Nephron progenitor cell (in vitro differentiated cells): ENCODE measurements around the gene AUP1.
A peak's percentile ranks its signal among the peaks of the same experiment; 100 is the strongest.

ENCODE experiments used
- DNase-seq: peaks from one replicate; pipeline ENCODE4 v3.0.0; 2021
- H3K27ac Mint-ChIP-seq: 2 replicates; pipeline ENCODE4 v1.8.0; 2021; ENCODE audit warnings: mild to moderate bottlenecking, moderate library complexity, mixed read lengths
- H3K27me3 Mint-ChIP-seq: 2 replicates; pipeline ENCODE4 v1.8.0; 2021; ENCODE audit warnings: mild to moderate bottlenecking, low read depth, mixed read lengths; ENCODE audit not compliant: poor library complexity
- H3K36me3 Mint-ChIP-seq: 2 replicates; pipeline ENCODE4 v1.8.0; 2021; ENCODE audit warnings: low read depth, mixed read lengths
- H3K4me1 Mint-ChIP-seq: 2 replicates; pipeline ENCODE4 v1.8.0; 2021; ENCODE audit warnings: mixed read lengths
- H3K4me3 Mint-ChIP-seq: 2 replicates; pipeline ENCODE4 v1.8.0; 2021; ENCODE audit warnings: mild to moderate bottlenecking, moderate library complexity, mixed read lengths
- H3K9me3 Mint-ChIP-seq: 2 replicates; pipeline ENCODE4 v1.8.0; 2021; ENCODE audit warnings: mild to moderate bottlenecking, moderate library complexity, mixed read lengths
- TF ChIP-seq, protein P1 (sequence below): fragments of 200-600 bp; sonication (generic); IDR thresholded peaks from 2 replicates; pipeline ENCODE4 v1.5.0; 2021; ENCODE audit warnings: antibody characterized with exemption

AUP1 gene

DNA sequence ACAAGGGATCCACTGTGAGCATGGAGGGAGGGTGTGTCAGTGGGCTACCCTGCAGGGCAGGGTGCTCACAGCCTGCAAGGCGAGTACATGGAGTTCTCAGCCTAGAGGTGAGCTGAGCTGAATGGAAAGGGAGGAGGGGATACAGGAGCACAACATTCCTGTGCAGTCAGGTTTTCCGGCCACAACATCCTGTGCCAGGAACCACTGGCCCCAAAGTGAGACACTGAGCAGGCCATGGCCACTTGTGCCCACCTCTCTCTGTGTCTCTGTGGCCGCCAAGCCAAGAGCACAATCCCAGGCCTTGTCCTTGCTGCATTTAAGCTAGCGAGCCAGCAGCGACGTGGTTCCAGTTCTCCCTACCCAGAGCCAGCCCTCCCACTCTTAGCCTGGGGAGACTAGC lies 31.1 kb upstream of the AUP1 start:
- H3K27ac Mint-ChIP-seq, result no peak overlapping the region
- DNase-seq, result no peak
- no peak overlapping the region for H3K4me3 Mint-ChIP-seq
- H3K4me1 Mint-ChIP-seq, result peaks cover 7% of the 10 kb centered on the region
- TF ChIP-seq, protein P1, sequence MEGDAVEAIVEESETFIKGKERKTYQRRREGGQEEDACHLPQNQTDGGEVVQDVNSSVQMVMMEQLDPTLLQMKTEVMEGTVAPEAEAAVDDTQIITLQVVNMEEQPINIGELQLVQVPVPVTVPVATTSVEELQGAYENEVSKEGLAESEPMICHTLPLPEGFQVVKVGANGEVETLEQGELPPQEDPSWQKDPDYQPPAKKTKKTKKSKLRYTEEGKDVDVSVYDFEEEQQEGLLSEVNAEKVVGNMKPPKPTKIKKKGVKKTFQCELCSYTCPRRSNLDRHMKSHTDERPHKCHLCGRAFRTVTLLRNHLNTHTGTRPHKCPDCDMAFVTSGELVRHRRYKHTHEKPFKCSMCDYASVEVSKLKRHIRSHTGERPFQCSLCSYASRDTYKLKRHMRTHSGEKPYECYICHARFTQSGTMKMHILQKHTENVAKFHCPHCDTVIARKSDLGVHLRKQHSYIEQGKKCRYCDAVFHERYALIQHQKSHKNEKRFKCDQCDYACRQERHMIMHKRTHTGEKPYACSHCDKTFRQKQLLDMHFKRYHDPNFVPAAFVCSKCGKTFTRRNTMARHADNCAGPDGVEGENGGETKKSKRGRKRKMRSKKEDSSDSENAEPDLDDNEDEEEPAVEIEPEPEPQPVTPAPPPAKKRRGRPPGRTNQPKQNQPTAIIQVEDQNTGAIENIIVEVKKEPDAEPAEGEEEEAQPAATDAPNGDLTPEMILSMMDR, result no peak
- no peaks in the 10 kb centered on the region for H3K9me3 Mint-ChIP-seq
- no peaks in the 10 kb centered on the region for H3K36me3 Mint-ChIP-seq
- H3K27me3 Mint-ChIP-seq, result peaks cover 97% of the 10 kb centered on the region

DNA sequence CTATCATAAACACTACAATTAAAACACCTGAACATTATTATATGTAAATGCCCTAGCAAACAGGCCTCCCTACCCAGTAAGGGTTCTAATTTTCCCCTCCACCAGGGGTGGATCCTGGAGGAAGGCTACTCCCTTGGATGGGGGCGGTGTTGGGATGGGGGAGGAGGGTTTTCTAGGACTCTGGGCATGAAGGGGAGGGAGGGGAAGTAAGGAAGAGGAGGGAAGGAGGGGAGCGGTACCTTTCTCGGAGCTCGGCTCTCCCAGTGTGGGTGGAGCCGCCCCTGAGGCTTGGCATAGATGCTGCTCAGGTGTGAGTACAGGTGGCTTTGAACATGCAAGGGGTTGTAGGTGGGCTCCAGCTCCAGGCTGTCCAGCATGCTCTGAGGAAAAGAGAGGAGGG lies 30.4 kb upstream of the AUP1 start:
- peaks cover 13% of the 10 kb centered on the region for H3K4me1 Mint-ChIP-seq
- DNase-seq, result no peak
- TF ChIP-seq, protein P1, result no peak
- no peaks in the 10 kb centered on the region for H3K36me3 Mint-ChIP-seq
- H3K4me3 Mint-ChIP-seq, result no peak overlapping the region
- H3K27ac Mint-ChIP-seq, result no peak overlapping the region
- H3K9me3 Mint-ChIP-seq, result no peaks in the 10 kb centered on the region
- H3K27me3 Mint-ChIP-seq, result peaks cover 100% of the 10 kb centered on the region

- H3K9me3 Mint-ChIP-seq, result no peaks in the 10 kb centered on the region
- TF ChIP-seq, protein P1, result no peak
- peaks cover 91% of the 10 kb centered on the region for H3K27me3 Mint-ChIP-seq
- H3K4me1 Mint-ChIP-seq, result peaks cover 16% of the 10 kb centered on the region
- no peaks in the 10 kb centered on the region for H3K36me3 Mint-ChIP-seq
- H3K4me3 Mint-ChIP-seq, result no peak overlapping the region
- DNase-seq, result no peak
- no peak overlapping the region for H3K27ac Mint-ChIP-seq
Measured at GRCh38 chr2:74558284-74559230, 29.1 kb upstream of the AUP1 start.

DNA sequence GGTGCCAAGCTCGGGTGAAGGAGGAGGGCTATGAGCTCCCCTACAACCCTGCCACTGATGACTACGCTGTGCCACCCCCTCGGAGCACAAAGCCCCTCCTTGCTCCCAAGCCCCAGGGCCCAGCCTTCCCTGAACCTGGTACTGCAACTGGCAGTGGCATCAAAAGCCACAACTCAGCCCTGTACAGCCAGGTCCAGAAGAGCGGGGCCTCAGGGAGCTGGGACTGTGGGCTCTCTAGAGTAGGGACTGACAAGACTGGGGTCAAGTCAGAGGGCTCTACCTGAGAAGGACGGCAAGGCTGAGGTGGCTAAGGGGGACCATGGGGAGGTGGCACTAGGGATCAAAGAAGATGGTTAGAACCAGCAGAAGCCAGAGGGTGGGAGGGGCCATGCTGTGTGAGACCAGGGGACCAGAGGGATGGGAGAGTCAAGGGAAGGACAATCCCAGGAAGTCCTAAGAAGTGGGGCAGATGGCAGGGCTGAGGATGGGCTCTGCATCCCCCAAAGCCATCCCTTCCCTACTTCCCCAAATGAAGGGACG lies 27.4 kb upstream of the AUP1 start:
- peaks cover 78% of the 10 kb centered on the region for H3K27me3 Mint-ChIP-seq
- no peaks in the 10 kb centered on the region for H3K9me3 Mint-ChIP-seq
- no peak overlapping the region for H3K27ac Mint-ChIP-seq

DNA sequence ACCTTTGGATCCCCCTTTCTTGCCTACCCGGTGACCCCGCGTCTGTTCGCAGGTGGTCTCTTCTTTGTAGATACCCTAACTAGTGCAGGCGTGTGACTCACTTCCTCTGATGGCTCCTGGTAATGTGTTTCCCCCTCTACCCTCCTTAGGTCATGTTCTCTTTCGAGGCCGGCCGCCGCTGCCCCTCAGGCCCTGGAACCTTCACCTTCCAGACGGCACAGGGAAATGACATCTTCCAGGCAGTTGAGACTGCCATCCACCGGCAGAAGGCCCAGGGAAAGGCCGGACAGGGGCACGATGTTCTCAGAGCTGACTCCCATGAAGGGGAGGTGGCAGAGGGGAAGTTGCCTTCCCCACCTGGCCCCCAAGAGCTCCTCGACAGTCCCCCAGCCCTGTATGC lies 26.7 kb upstream of the AUP1 start:
- H3K4me1 Mint-ChIP-seq, result peaks cover 38% of the 10 kb centered on the region
- no peak overlapping the region for H3K27ac Mint-ChIP-seq
- H3K36me3 Mint-ChIP-seq, result peaks cover 9% of the 10 kb centered on the region
- no peaks in the 10 kb centered on the region for H3K9me3 Mint-ChIP-seq
- peaks cover 76% of the 10 kb centered on the region for H3K27me3 Mint-ChIP-seq
- TF ChIP-seq, protein P1, result no peak
- no peak for DNase-seq
- H3K4me3 Mint-ChIP-seq, result peak overlapping the region; percentile 48

More for the DNA sequence above, 27.4 kb upstream of the AUP1 start:
- DNase-seq, result no peak
- no peak overlapping the region for H3K4me3 Mint-ChIP-seq
- H3K4me1 Mint-ChIP-seq, result peaks cover 31% of the 10 kb centered on the region
- H3K36me3 Mint-ChIP-seq, result peaks cover 2% of the 10 kb centered on the region
- TF ChIP-seq, protein P1, result no peak
